Uterus (tissue), 2 donors: ENCODE data around the gene CSE1L.

Experiments
- CTCF ChIP-seq, 4 experiments: fragments of 200-600 bp in 2 of 4; fragments of 450-650 bp in 2 of 4; sonication (generic) in 2 of 4; IDR thresholded peaks; one replicate each; pipeline ENCODE4 v1.5.1; 2016 to 2019; ENCODE audit warnings: antibody characterized with exemption in 4 of 4, mild to moderate bottlenecking in 2 of 4, moderate library complexity in 1 of 4
- POLR2A ChIP-seq, 2 donors: fragments of 450-650 bp; IDR thresholded peaks; one replicate each; pipeline ENCODE4 v1.6.1; 2016; ENCODE audit warnings: antibody characterized with exemption in 2 of 2, mild to moderate bottlenecking in 1 of 2, moderate library complexity in 1 of 2

GRCh38 chr20:49078310-49078709, 32.2 kb downstream of the CSE1L start:
- TF ChIP-seq POLR2A (IDR thresholded peaks at IDR 0.05) (no peak), CTCF (IDR thresholded peaks at IDR 0.05) (no peak)
